HS-5 (cell line): ENCODE measurements around the gene PCGF1.
A peak's percentile ranks its signal among the peaks of the same experiment; 100 is the strongest.
"Not testable (repeated sequence)": the region's sequence is repeated elsewhere in the genome, so short reads cannot be mapped to it uniquely, and the experiment has no call there.

Experiments used
- DNase-seq: peaks from one replicate; pipeline ENCODE4 v3.0.0-alpha.2; 2012; ENCODE audit warnings: low read depth

PCGF1 gene

DNA sequence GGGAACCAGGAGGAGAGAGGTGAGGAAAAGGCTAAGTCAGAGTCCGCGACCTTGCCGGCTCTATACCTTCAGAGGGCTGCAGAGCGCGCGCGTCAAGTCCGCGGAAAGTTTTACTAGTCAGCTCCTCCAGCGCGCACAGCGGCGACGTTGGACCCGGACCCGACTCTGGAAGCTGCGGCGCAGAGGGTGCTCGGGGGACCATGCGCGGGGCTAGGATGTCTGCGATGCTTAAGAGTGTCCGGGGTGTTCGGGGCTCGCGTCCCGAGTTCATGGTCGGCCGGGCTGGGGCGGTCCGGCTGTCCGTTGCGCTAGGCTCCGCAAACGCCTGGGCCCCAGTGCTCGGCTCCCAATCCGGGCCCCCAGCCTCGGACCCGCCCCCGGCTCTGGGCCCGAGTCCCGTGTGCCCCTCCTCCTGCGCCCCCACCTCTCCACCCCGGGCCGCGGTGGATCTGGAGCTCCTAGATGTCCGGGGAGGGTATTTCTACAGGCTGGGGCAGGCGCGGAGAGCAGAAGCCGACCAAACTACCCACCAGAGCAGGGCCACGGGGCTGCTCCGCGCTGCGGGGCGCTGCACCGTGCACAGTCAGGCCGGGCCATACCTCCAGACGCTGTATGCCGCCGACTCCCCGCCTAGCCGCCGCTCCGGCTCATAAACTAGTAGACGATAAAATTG is 8.1 kb downstream of the PCGF1 start, which contains the start of gene LBX2:
Gene LBX2, minus strand, starts transcription at position 337 of the 673 bp plus-strand sequence. Its CDS starts 66 bp downstream, at position 271.
- DNase-seq = no peak

DNA sequence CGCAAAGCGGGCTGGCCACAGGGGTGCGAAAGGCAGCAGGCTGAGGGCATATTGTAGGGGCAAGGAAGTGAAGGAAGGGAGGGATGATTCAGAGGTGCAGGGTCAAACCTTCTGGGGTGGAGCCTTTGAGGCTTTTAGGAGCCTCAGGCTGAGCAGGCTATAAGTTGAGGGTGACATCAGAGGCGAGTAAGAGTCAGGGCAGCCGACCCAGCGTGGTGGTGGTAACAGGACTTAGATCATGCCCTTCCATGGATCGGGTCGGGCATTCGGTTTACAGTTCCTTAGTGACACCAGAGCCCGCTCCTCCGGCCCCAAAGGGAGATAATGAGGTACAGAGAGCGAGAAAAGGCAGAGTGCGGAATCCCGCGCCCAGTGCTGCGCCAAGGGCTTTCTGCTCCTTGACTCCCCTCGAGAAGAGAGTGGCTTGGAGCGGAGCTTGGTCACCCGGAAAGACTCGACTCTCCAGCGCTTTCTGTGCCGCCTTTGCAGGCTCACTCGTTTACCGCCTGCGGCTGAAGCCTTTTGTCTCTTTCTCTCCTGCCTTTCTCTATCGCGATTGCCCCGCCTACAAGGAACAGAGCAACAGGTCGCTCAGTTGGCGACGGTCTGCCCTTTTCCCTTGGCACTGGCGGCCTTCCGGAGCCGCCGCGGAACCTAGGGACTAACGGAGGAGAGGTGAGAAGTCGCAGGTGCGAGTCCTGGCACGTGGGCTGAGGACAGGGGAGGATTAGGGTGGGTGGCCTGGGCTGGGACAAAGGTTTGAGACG is 8.8 kb downstream of the PCGF1 start:
- peak; percentile 39 for DNase-seq

DNA sequence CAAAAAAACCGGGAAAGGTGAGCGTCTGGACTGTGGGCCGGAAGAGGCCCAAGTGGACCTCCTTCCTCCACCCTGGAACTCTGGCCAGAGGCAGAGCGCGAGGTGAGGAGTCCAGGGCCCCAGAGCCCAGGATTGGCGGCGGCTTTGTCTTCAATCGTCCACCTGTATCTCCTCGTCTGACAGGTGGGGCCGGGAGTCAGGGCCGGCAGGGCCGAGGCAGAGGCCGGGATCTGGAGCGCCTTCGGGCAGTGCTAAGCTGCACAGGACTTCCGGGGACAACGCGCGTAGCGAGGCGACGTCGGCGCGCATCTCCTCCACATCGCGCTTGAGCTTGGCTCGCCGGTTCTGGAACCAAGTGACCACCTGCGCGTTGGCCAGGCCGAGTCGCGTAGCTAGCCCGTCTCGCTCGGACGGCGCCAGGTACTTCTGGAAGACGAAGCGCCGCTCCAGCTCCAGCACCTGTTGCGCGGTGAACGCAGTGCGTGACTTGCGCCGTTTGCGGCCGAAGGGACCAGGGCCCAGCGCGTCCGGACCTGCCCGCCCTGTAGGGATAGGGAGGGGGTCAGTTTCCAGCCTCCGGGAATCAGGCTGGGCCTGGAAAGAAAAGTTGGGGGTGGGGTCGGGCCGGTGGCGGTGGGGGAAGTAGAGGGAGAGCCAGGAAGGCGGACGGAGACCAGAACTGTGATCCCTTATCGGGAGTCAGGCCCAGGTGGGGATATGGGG is 9.6 kb downstream of the PCGF1 start:
- no peak for DNase-seq

DNA sequence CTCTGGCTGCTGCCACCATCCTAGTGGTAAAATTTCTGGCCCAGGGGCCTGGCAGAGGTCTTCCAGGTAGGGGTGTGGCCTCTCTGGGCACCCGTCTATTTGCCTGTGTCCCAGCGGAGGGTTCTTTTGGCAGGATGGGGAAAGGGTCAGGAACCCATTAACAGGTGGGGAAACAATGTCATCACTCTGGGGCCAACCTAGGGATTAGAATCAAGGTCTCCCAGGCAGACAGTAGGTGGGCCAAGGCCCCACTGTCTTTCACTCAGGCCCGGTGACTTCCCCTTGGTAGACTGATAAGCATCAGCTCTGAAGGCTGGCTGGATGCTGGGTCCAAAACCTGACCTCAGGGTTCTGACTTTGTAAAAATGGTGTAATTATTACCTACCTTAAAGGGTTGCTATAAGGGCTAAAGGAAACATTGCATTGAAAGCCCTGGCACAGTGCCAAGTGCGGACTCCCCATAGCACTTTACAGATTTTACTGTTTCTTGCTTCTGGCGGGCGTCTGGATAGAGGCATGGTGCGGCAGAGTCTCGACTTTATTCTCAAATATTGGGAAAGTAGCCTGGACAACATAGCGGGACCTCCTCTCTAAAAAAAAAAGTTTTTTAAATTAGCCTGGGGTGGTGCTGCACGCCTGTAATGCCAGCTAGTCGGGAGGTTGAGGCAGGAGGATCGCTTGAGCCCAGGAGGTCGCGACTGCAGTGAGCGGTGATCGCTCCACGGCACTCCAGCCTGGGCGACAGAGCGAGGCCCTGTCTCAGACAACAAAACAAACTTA is 10.3 kb downstream of the PCGF1 start:
- DNase-seq = no peak

DNA sequence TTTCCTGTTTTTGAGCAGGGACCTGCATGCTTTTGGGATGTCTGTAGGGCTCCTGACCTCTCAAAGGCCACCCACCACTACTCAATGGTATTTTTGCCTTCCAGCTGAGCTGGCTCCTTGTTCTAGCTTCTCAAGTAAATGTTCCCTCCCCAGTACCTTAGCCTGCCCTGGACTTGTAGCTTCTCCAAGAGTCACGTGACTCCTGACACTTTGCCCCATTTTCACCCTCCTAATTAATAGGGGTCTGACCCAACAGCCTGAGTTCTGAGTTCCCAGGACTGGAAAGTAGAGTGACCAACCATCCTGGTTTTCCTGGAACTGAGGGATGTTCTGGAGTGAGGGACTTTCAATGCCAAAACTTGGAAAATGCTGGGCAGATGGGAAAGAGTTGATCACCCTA is 12.1 kb downstream of the PCGF1 start:
- DNase-seq = no peak

DNA sequence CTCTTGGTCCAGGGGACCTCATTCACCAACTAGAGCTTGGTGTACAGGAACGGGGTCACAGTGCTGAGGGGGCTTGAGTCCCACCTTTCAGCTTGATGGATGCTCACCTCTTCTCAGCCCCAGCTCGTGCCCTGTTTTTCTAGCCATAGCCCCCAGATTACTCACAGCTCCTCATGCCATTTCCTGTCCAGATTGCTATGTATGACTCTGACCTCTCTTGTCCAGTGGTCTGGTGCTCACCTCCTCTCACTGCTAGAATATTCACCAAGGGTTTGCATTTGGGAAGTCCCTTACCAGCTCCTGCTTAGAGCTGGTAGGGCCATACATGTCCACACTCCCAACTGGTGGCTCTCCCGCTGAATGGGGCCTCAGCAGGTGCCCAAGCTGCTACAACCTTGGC is 13.9 kb downstream of the PCGF1 start:
- no peak for DNase-seq

DNA sequence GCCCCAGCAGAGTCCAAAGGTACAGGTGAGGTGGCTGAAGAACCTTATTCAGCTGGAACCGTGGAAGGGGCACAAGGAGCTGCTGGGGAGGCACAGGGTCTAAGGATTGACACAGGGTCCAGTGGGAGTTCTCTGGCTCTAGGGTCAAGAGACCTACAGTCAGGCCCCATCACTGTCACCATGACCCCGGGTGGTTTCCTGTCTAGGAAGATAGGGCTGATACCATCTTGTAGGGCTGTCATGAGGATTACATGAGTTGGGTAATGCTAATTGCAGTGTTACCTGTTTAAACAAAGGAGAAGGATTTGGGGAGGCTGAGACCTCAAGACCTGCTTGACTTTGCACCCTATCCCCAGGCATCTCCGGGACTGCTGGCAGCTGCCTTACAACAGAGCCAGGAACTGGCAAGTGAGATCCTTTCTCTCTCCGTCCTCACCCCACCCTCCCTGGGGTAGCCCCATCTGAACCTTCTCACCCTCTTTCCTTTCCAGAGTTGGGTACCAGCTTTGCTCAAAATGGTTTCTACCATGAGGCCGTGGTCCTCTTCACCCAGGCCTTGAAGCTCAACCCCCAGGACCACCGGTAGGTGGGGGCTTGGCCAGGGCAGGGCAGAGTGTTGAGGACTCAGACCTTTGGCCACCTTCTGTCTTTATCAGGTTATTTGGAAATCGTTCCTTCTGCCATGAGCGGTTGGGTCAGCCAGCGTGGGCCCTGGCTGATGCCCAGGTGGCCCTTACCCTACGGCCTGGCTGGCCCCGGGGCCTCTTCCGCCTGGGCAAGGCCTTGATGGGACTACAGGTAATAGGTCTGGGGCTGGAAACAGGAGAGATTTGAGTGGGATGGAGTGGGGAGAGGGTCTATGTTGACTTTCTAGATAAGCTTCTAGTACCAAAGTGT is 15.6 kb downstream of the PCGF1 start:
- DNase-seq = no peak

DNA sequence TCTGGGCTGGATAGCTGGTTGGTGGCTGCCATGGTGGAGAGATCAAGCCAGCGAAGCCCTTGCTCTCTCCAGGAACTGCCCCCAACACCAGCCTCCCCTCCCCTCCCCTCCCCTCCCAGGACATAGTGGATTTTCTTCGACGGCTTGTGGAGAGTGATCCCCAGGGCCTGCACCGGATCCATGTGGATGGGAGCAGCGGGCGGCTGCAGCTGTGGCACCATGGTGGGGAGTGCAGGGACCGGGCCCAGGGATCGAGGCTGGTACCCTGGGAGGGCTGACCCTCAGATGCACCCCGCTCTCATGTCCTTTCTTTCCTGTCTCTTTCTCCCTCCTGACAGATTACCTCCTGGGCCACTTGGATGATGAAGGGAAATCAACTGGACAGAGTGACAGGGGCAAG is 17.6 kb downstream of the PCGF1 start:
- DNase-seq = no peak

DNA sequence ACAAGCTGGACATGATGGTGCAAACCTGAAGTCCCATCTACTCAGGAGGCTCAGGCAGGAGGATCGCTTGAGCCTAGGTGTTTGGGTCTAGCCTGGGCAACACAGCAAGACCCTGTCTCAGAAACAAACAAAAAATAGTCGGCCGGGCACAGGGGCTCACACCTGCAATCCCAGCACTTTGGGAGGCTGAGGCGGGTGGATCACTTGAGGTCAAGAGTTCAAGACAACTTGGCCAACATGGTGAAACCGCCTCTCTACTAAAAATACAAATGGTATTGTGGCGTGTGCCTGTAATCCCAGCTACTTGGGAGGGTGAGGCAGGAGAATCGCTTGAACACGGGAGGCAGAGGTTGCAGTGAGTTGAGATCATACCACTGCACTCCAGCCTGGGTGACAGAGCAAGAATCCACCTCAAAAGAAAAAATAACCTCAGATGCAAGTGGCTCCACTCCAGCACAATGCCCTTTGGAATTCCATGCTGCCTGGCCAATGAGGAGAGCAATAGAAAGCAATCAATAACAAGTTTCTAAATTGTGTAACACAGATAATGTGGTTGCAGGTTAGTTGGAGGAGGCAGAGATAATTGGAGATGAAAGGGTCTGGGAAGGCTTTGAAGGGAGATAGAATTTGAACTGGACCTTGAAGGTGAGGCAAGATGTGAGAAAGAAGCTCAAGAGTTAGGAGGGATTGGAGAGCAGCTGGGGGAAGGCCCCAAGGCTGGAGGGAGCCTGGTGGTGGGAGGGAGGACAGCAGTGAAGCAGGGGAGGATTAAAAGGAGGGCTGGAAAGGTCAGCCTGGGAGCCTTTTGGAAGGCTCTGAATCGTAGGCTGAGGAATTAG is 18.6 kb downstream of the PCGF1 start:
- DNase-seq = no peak

DNA sequence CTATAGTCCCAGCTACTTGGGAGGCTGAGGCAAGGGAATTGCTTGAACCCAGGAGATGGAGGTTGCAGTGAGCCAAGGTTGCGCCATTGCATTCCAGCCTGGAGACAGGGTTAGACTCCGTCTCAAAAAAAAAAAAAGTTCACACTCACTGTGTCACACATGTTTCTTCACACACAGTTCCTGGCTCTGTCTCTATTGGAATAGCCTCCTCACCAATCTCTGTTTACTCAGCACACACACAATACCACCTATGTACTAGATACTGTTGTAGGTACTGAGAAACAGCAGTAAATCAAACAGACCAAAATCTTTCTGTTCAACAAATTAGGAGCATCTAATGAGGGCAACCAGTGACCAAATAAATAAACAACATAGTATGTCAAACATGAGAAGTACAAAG is 21.4 kb downstream of the PCGF1 start:
- no peak for DNase-seq

DNA sequence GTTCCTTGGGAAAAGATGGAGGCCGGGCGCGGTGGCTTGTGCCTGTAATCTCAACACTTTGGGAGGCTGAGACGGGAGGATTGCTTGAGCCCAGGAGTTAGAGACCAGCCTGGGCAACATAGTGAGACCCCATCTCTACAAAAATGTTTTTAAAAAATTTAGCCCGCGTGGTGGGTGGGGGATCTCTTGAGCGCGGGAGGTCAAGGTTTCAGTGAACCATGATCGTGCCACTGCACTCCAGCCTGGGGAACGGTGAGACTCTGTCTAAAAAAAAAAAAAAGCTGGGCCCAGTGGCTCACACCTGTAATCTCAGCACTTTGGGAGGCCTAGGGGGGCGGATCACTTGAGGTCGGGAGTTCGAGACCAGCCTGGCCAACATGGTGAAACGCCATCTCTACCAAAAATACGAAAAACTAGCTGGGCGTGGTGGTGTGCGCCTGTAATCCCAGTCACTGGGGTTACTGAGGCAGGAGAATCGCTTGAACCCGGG is 23.8 kb downstream of the PCGF1 start:
- not testable (repeated sequence) for DNase-seq

DNA sequence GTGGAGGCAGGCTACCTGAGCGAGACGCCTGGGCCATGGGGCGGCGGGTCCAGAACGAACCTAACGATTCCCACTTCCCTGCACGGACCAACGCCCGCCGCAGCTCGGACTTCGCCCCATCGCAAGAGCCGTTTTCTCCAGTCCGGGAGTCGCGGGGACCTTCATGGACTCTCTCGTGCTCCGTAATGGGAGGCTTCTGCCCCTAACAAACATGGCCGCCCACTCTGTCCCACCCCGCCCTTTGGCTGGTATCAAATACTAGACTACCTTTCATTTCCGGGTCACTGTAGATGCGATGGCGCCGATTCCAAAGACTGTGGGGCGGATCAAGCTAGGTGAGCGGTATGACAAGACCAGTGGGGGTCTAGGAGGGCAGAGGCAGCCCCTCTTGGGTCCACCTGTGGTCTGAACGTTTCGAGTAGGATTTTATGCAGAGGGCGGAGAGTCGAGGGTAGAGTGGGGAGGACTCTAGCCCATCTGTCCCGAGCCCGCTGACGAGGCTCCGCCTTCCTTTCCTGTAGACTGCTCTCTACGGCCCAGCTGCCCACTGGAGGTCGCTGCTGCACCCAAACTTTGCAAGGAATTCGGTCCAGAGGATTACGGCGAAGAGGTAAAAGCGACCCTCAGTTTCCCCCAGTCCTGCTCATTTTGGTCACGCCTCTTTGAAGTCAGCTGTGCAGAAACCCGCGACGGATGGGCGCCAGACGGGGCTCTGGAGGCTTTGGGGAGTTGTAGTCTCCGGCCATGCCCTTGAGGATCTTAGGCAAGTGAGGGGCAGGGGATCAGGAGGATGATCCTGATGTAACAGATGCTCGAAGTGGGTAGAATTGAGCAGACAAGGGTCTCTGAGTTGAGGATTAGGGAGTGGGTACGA is 24.5 kb downstream of the PCGF1 start, which contains the start of the genes CCDC142 and TTC31:
Gene CCDC142, minus strand, starts transcription at position 198 of the 874 bp plus-strand sequence. Its CDS starts 161 bp downstream, at position 37.
Gene TTC31, plus strand, starts transcription at position 281 of the 874 bp plus-strand sequence. Its CDS starts 15 bp downstream, at position 296.
- DNase-seq = peak; percentile 88

DNA sequence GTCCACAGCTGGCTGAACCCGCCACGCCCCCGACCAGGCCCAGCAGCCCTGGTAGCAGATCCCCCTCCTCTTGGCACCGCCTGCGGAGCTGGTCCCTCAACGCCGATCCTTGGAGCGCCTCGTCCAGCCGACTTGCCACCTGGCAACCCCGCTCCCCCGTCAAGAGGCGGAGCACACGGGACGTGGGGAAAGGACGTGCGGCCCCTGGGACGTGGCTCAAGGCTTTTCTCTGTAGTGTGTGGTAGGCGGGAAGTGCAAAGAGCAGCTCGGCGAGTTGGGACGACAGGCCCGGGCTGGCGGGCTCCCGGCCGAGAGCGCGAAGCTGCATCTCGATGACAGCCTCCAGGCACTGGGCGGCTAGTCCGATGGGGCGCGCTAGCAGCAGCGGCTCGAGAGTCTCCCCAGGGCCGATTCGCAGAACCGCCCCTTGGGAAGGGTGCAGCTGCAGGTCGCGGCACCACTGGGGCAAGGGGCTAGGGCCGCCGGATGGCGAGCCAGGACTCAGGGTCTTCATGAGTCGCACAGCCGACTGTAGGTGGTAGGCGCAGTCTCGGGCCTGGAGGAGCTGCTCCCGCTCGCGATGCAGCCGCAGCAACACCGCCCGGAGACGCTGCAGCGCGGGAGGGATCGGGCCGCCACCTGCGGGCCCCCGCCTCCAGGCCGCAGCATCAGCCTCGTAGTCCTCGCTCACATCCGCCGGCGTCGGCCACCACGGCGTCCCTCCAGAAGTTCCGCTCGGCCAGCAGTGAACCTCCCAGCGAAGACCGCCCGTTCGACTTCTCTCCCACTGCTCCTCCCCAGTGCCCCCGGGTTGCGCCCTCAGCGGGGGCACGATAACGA is 25.3 kb downstream of the PCGF1 start:
- no peak for DNase-seq

DNA sequence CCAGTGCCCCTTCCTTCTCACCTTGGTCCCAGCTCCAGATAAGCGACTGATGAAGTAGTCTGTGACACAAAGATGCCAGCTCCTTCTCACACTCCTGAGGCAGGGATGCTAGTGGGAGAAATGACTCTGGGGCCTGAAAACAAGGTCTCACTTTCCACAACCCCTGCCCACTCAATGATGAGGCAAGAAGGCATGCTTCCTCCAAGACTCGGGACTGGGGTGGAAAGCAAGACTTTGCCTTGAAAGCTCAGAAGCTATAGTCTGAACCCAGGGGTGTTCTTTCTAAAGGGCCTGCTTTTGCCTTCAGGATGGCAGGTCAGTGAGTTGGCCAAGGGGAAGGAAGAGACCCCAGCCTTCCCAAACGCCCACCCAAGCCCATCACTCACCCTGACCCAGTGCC is 26.1 kb downstream of the PCGF1 start:
- no peak for DNase-seq

DNA sequence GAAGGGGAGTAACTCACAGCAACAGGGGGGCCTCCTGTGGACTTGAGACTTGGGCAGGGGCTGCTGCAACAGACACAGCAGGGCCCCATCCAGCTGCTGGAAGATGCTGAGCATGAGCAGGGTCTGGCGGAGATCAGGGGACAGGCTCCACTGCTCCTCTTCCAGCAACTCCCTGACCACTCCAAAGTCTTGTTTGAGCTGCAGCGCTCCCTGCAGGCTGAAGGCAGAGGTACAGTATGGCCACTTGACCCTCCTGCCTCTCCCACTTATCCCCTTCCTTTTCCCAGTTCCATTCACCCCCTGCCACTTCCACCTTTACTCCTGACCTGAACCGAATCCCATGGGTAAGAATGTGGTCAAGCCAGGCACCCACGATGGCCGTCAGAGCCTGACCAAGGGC is 32.6 kb downstream of the PCGF1 start:
- no peak for DNase-seq

DNA sequence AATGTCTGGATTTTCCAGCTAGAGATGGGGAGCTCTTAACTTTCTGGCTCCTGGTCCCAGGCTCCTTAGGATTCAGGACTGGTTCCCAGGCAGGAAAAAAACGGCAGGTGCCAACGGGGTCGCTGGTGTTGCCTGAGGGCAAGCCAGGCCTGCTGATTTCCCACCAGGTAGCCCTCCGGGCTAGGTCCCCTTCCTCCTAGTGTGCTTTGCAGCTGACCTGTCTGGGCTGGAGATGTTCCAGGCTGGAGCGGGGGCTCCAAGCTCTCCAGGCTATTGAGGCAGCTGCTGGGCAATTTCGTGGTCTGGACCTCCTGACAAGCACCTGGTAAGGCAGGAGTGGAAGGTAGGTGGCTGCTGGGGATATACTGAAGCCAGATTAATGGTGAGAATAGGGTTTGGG is 33.0 kb downstream of the PCGF1 start:
- no peak for DNase-seq

DNA sequence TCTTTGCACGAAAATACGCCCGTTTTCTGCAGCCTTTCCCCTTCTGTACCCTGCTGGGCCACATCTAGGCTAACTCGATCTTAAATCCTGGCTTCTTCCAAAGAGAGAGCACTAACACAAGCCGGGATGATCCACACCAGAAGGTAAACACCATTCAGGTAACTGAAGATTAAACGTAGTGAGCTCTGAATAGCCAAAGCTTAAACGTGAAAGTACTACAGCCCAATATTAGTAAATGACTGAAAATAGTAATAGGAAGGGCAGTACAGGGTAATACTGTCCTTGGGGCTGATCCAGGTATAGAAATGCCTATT is 34.6 kb downstream of the PCGF1 start:
- DNase-seq = no peak
